Liver (tissue), 9 donors: ENCODE measurements around the gene COL4A1. TPM values are rescaled to one million over a fixed set of nuclear protein-coding genes. Genes with fewer than 3 reads are reported as not detected.
A peak's percentile ranks its signal among the peaks of the same experiment; 100 is the strongest.

Experiments used
- DNase-seq: peaks from one replicate; pipeline ENCODE4 v3.0.0-alpha.2; 2017; ENCODE audit warnings: low spot score
- H3K27ac ChIP-seq, 2 donors: one replicate each; pipeline ENCODE4 v1.7.0; 2013; ENCODE audit warnings: inconsistent platforms in 2 of 2, low read length in 2 of 2, control low read depth in 1 of 2, low read depth in 1 of 2, mild to moderate bottlenecking in 1 of 2
- H3K27me3 ChIP-seq, 4 donors: one replicate each; pipeline versions ENCODE4 v1.6.1 to v1.7.0; 2013; ENCODE audit warnings: low read length in 3 of 4, inconsistent platforms in 1 of 4, mild to moderate bottlenecking in 1 of 4, moderate library complexity in 1 of 4; ENCODE audit not compliant: control insufficient read depth in 4 of 4, insufficient read depth in 4 of 4
- H3K36me3 ChIP-seq, 4 donors: one replicate each; pipeline versions ENCODE4 v1.6.1 to v1.7.0; 2013; ENCODE audit warnings: low read length in 3 of 4, mild to moderate bottlenecking in 3 of 4, low read depth in 1 of 4, moderate library complexity in 1 of 4; ENCODE audit not compliant: control insufficient read depth in 4 of 4, insufficient read depth in 3 of 4
- H3K4me1 ChIP-seq, 4 donors: one replicate each; pipeline versions ENCODE4 v1.6.1 to v1.7.0; 2013; ENCODE audit warnings: low read length in 3 of 4, mild to moderate bottlenecking in 3 of 4, moderate library complexity in 1 of 4; ENCODE audit not compliant: control insufficient read depth in 4 of 4, insufficient read depth in 4 of 4
- H3K4me3 ChIP-seq, 3 donors: one replicate each; pipeline versions ENCODE4 v1.6.1 to v1.7.0; 2013; ENCODE audit warnings: low read length in 3 of 3, control low read depth in 1 of 3, low read depth in 1 of 3, mild to moderate bottlenecking in 1 of 3
- H3K9ac ChIP-seq, 2 donors: one replicate each; pipeline ENCODE4 v1.7.0; 2013; ENCODE audit warnings: low read length in 2 of 2, mild to moderate bottlenecking in 2 of 2, moderate library complexity in 2 of 2, control low read depth in 1 of 2, low read depth in 1 of 2
- H3K9me3 ChIP-seq, 4 donors: one replicate each; pipeline versions ENCODE4 v1.6.1 to v1.7.0; 2013; ENCODE audit warnings: low read length in 3 of 4; ENCODE audit not compliant: control insufficient read depth in 4 of 4
- CTCF ChIP-seq: fragments of 150-350 bp; IDR thresholded peaks from 2 replicates; pipeline ENCODE4 v1.5.1; 2017; ENCODE audit warnings: improper control_type of control experiment, low read depth, low read length; ENCODE audit not compliant: missing input control
- FOXA2 ChIP-seq: IDR thresholded peaks from 2 replicates; pipeline ENCODE4 v1.6.1; 2016; ENCODE audit warnings: antibody characterized with exemption
- GABPA ChIP-seq, 2 donors: IDR thresholded peaks in 1 of 2; conservative IDR thresholded peaks in 1 of 2; 2 replicates each; pipeline ENCODE4 v1.6.1; 2016; ENCODE audit warnings: antibody characterized with exemption in 2 of 2, mild to moderate bottlenecking in 1 of 2, moderate library complexity in 1 of 2
- HNF4A ChIP-seq, 2 donors: conservative IDR thresholded peaks; 2 replicates each; pipeline ENCODE4 v1.6.1; 2016; ENCODE audit warnings: antibody characterized with exemption in 2 of 2, mild to moderate bottlenecking in 2 of 2
- JUND ChIP-seq, 2 donors: IDR thresholded peaks; 2 replicates each; pipeline ENCODE4 v1.6.1; 2016; ENCODE audit warnings: antibody characterized with exemption in 2 of 2
- MAX ChIP-seq: IDR thresholded peaks from 2 replicates; pipeline ENCODE4 v1.6.1; 2016; ENCODE audit warnings: antibody characterized with exemption
- NR2F2 ChIP-seq: IDR thresholded peaks from 2 replicates; pipeline ENCODE4 v1.6.1; 2016; ENCODE audit warnings: antibody characterized with exemption
- REST ChIP-seq: IDR thresholded peaks from 2 replicates; pipeline ENCODE4 v1.6.1; 2016; ENCODE audit warnings: antibody characterized with exemption, mild to moderate bottlenecking
- RXRA ChIP-seq, 2 donors: IDR thresholded peaks; 2 replicates each; pipeline ENCODE4 v1.6.1; 2017 to 2018; ENCODE audit warnings: antibody characterized with exemption in 2 of 2, mild to moderate bottlenecking in 1 of 2
- TAF1 ChIP-seq: conservative IDR thresholded peaks from 2 replicates; pipeline ENCODE4 v1.6.1; 2016; ENCODE audit warnings: antibody characterized with exemption, mild to moderate bottlenecking
- YY1 ChIP-seq: IDR thresholded peaks from 2 replicates; pipeline ENCODE4 v1.6.1; 2016; ENCODE audit warnings: antibody characterized with exemption, mild to moderate bottlenecking
- ZBTB33 ChIP-seq: IDR thresholded peaks from 2 replicates; pipeline ENCODE4 v1.6.1; 2016; ENCODE audit warnings: antibody characterized with exemption
- WGBS: extraction: QIAGEN DNeasy Blood & Tissue Kit; methylation state at CpG from one replicate; pipeline ENCODE4 v1.1.7; 2013; 5-methylcytosine and 5-hydroxymethylcytosine counted together
- polyA plus RNA-seq, 2 donors: library from polyadenylated mRNA; stranded (reverse) in 1 of 2; unstranded in 1 of 2; fragments of 200-250 nt in 1 of 2; fragments of >200 nt in 1 of 2; fragmentation: Nextera tagmentation in 1 of 2; extraction: Ambion mirVana in 1 of 2; gene quantifications; one replicate each; pipeline versions ENCODE4 v1.2.1 to v1.2.3, GENCODE V29; 2013 to 2015
- total RNA-seq, 2 donors: library from RNA; depleted of rRNA; stranded (reverse); fragments of >200 nt; gene quantifications; one replicate each; pipeline ENCODE4 v1.2.3, GENCODE V29; 2014
- TF ChIP-seq, protein P1 (sequence below): IDR thresholded peaks from 2 replicates; pipeline ENCODE4 v1.6.1; 2016; ENCODE audit warnings: antibody characterized with exemption
- donor health status: healthy.
- donor health status: healthy.
- donor health status: healthy.
- donor health status: healthy.
- donor health status: healthy.

Gene COL4A1
- total and polyA plus RNA-seq, 4 donors = 5.0 to 68.5 (median 37.9) TPM

- no peak for TF ChIP-seq ZBTB33
- TF ChIP-seq HNF4A (conservative IDR thresholded peaks at IDR 0.05) = no peak
- TF ChIP-seq JUND (IDR thresholded peaks at IDR 0.05) = no peak
- TF ChIP-seq, protein P1, sequence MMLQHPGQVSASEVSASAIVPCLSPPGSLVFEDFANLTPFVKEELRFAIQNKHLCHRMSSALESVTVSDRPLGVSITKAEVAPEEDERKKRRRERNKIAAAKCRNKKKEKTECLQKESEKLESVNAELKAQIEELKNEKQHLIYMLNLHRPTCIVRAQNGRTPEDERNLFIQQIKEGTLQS = no peak
- no peak for TF ChIP-seq NR2F2
These were observed 68.2 kb downstream of the COL4A1 start (continued) for GRCh38 chr13:110238818-110239195.

GRCh38 chr13:110237875-110238817, 68.8 kb downstream of the COL4A1 start:
- 53% methylated on average over 5 of the region's 5 CpGs for WGBS
- Histone ChIP-seq H3K27me3 (no peaks in the 10 kb centered on the region), H3K36me3 (no peaks in the 10 kb centered on the region), H3K4me3 (no peak overlapping the region), H3K27ac (peak overlapping the region in 1 of 2 donors; percentile 30), H3K9ac (no peak overlapping the region), H3K9me3 (no peaks in the 10 kb centered on the region), H3K4me1 (no peaks in the 10 kb centered on the region)
- TF ChIP-seq RXRA (IDR thresholded peaks at IDR 0.05) (no peak), YY1 (no peak), TAF1 (no peak), NR2F2 (no peak), CTCF (no peak), MAX (no peak), REST (no peak), FOXA2 (no peak), GABPA (IDR thresholded peaks at IDR 0.05 in 1 of 2, conservative IDR thresholded peaks at IDR 0.05 in 1 of 2) (no peak)
- TF ChIP-seq, protein P1 = no peak
- DNase-seq = no peak
